Endothelial cell (in vitro differentiated cells): Measurements from ENCODE around the gene CCDC85C. TPM values are rescaled to one million over a fixed set of nuclear protein-coding genes. Genes with fewer than 3 reads are reported as not detected.

Source experiments
- DNase-seq: peaks from one replicate; pipeline ENCODE4 v3.0.0; 2021; ENCODE audit warnings: low spot score
- H3K27ac Mint-ChIP-seq: one replicate; pipeline ENCODE4 v1.8.0; 2021; ENCODE audit warnings: mixed read lengths, inconsistent platforms; ENCODE audit not compliant: unreplicated experiment
- H3K27me3 Mint-ChIP-seq: one replicate; pipeline ENCODE4 v1.8.0; 2021; ENCODE audit warnings: mild to moderate bottlenecking, moderate library complexity, mixed read lengths, inconsistent platforms; ENCODE audit not compliant: unreplicated experiment
- H3K36me3 Mint-ChIP-seq: one replicate; pipeline ENCODE4 v1.8.0; 2021; ENCODE audit warnings: mild to moderate bottlenecking, low read depth, mixed read lengths, inconsistent platforms; ENCODE audit not compliant: unreplicated experiment
- H3K4me1 Mint-ChIP-seq: one replicate; pipeline ENCODE4 v1.8.0; 2021; ENCODE audit warnings: mild to moderate bottlenecking, mixed read lengths, inconsistent platforms; ENCODE audit not compliant: unreplicated experiment
- H3K4me3 Mint-ChIP-seq: one replicate; pipeline ENCODE4 v1.8.0; 2021; ENCODE audit warnings: mild to moderate bottlenecking, mixed read lengths, inconsistent platforms; ENCODE audit not compliant: unreplicated experiment
- H3K9me3 Mint-ChIP-seq: one replicate; pipeline ENCODE4 v1.8.0; 2021; ENCODE audit warnings: mixed read lengths, inconsistent platforms; ENCODE audit not compliant: unreplicated experiment
- total RNA-seq: library from RNA; stranded (reverse); fragmentation: NEBNext Ultra II Directional; extraction: Animal tissue kit (Norgen Biotek cat#: 25700); gene quantifications from one replicate; pipeline ENCODE4 v1.2.1, GENCODE V29; 2021; ENCODE audit not compliant: unreplicated experiment
- TF ChIP-seq, protein P1 (sequence below): fragments of 200-600 bp; sonication (generic); IDR thresholded peaks from one replicate; pipeline ENCODE4 v1.5.0; 2021; ENCODE audit warnings: antibody characterized with exemption; ENCODE audit not compliant: unreplicated experiment

The CCDC85C gene
- total RNA-seq, 1 donor from 2014 or later, result 42.1 TPM

DNA sequence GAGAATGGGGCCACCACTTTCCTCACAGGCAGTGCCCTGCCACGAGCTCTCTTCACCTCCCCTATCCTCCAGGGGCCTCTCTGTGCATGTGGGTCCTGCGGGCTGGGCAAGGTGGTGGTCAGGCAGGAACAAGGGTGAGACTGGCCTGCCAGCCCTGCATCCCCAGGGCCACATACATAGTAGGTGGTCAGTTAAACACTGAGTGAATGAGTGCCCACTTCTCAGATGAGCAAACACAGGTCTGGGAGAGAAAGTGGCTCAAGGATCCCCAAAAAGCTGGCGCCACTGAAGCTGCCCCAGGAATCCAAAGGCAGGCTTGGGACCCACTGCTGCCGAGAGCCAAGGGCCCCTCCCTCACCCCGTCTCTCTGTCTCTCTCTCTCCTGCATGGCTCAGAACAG is 71.7 kb downstream of the CCDC85C start:
- Mint-ChIP-seq H3K9me3 (no peaks in the 10 kb centered on the region), H3K4me1 (peaks cover 3% of the 10 kb centered on the region), H3K27me3 (peaks cover 12% of the 10 kb centered on the region), H3K4me3 (no peak overlapping the region), H3K36me3 (no peaks in the 10 kb centered on the region), H3K27ac (no peak overlapping the region)
- DNase-seq, result no peak
- TF ChIP-seq, protein P1, sequence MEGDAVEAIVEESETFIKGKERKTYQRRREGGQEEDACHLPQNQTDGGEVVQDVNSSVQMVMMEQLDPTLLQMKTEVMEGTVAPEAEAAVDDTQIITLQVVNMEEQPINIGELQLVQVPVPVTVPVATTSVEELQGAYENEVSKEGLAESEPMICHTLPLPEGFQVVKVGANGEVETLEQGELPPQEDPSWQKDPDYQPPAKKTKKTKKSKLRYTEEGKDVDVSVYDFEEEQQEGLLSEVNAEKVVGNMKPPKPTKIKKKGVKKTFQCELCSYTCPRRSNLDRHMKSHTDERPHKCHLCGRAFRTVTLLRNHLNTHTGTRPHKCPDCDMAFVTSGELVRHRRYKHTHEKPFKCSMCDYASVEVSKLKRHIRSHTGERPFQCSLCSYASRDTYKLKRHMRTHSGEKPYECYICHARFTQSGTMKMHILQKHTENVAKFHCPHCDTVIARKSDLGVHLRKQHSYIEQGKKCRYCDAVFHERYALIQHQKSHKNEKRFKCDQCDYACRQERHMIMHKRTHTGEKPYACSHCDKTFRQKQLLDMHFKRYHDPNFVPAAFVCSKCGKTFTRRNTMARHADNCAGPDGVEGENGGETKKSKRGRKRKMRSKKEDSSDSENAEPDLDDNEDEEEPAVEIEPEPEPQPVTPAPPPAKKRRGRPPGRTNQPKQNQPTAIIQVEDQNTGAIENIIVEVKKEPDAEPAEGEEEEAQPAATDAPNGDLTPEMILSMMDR, result no peak

DNA sequence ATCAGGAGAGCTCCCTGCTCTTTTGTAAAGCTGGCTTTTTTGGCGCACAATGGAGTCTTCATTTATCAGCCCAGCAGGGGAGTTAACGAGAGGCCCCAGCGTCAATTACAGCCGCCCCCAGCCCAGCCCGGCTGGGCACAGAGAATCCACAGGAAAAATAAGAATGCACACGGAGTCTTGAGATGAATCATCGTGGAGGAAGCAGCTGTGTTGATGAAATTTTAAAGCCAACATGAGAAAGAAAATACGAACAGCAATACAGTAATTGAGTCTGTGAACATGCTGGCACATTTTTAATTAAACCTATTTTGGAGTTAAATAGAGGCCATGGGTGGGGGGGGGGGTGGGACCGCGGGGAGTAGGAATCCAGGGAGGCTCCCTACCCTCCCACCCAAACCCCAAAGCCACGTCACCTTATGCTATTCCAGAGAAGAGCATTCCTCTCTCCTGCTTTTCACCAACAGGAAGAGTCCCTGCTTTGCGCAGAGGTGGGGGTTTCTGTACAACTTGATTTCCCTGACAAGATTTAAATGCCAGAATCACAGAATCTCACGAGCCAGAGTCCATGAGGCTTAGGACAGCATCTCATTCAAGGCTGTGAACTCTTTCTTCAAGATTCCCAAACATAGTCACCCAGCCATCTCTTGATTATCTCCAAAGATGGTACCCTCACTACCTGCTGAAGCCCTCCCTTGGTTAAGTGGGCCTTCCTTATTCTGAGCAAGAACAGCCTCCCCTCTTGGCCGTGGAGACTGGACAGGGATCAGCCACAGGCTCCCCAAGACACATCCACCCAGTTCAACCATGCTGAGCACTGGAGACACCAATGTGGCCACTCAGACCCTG is 72.5 kb downstream of the CCDC85C start:
- no peak for DNase-seq
- TF ChIP-seq, protein P1, result no peak
- Mint-ChIP-seq H3K27me3 (peaks cover 10% of the 10 kb centered on the region), H3K36me3 (peaks cover 3% of the 10 kb centered on the region), H3K4me1 (peaks cover 5% of the 10 kb centered on the region), H3K9me3 (no peaks in the 10 kb centered on the region), H3K4me3 (no peak overlapping the region), H3K27ac (no peak overlapping the region)

DNA sequence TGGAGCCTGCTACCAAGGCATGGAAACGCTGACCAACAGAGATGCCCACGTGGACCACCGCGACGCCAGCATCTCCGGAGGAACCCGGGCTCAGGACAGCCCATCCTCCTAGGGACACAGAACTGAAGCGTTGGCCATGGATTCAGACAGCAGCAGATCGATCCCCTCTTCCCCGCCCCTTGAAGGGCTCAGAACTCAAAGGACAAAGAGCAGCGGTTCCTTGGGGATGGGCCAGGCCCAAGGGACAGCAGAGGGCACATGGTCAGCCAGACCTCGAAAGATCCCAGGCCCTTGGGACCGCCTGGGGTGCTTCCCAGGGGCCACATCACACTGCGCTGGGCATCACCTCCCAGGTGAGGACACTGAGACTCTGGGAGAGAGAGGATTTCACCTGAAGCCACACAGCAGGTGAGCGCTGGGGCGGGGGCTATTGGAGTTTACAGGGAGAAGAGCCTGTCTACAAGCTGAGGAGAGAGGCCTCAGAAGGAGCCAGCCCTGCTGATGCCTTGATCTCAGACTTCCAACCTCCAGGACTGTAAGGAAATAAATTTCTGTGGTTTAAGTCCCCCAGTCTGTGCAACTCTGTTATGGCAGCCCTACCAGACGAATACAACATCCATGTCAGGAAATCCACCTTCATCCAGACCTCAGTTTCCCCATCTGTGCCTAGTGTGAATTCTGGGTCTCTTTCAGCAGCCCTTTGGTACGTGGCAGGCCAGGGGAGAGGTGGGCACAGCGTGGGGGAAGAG is 73.4 kb downstream of the CCDC85C start:
- peaks cover 5% of the 10 kb centered on the region for H3K4me1 Mint-ChIP-seq
- H3K36me3 Mint-ChIP-seq, result peaks cover 3% of the 10 kb centered on the region
- H3K9me3 Mint-ChIP-seq, result no peaks in the 10 kb centered on the region
- no peak overlapping the region for H3K27ac Mint-ChIP-seq
- TF ChIP-seq, protein P1, result no peak
- H3K4me3 Mint-ChIP-seq, result no peak overlapping the region
- DNase-seq, result no peak
- H3K27me3 Mint-ChIP-seq, result peaks cover 10% of the 10 kb centered on the region

DNA sequence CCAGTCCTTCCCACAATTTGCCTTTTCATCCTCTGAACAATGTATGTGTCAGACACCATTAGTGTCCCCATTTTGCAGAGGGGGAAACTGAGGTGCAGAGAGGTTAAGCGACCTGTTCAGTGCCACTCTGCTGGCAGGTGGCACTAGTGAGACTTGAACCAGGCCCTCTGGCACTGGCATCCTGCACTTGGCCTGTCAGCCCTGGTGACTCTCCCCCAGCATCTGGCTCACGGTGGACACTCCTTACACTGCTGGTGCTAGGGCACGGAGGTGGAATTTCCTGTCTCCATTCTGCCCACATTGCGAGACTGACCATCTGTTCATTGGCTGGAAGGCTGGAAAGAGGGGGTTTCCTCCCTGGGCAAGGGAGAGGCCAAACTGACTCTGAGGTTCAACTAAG is 74.1 kb downstream of the CCDC85C start:
- H3K27me3 Mint-ChIP-seq, result peaks cover 10% of the 10 kb centered on the region

More for the DNA sequence above, 74.1 kb downstream of the CCDC85C start:
- Mint-ChIP-seq H3K36me3 (peaks cover 3% of the 10 kb centered on the region), H3K27ac (no peak overlapping the region), H3K9me3 (no peaks in the 10 kb centered on the region), H3K4me1 (peaks cover 5% of the 10 kb centered on the region), H3K4me3 (no peak overlapping the region)
- TF ChIP-seq, protein P1, result no peak
- DNase-seq, result no peak
